NCI-H2196 treated with DMSO at 0.1 percent for 48 hours (cell line): ENCODE data around the gene PPA1.
"Not testable (repeated sequence)": the region's sequence is repeated elsewhere in the genome, so short reads cannot be mapped to it uniquely, and the experiment has no call there.

Experiments
- DNase-seq: peaks from one replicate; lab custom pipeline; 2025; ENCODE audit not compliant: unreplicated experiment; lab: John Stamatoyannopoulos, UW

PPA1 gene

DNA sequence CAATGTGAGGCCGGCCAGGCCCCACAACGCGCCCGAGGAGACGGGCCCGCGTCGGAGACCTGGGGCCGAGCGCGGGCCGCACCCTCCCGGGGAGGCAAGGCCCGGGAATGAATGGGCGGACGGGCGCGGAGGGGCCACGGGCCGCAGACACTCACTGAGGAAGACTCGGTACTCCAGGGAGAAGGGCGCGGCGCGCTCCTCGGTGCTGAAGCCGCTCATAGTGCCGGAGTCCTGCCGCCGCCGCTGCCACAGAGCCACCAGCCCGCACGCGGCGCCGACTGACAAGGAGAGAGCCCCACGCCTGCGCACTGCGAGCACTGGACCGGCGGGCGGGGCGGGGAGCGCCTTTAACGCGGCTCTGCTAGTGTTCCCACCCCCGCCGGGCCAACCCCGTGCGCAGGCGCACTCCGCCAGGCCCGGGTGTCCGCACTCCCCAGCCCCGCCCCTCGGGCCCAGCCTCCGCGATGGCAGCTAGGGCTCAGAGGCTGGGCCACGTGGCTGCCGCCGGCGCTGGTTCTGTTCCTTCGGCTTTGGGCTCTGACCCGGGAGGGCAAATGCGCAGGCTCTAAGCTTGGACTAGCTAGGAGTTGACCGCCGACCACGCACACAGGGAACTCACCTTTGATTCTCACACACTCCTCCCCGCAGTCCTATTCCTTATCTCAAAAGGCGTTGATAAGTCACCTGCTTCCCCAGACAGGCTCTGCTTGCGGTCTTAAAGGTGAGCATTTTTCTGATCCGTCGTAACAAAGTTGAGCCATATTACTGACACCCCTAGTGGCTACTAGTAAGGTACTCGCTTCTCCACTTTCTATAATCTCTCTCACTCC, at the start of gene PPA1:
Gene PPA1, minus strand, starts transcription at position 321 of the 830 bp plus-strand sequence. Its CDS starts 102 bp downstream, at position 219.
- peak; percentile 70 for DNase-seq

DNA sequence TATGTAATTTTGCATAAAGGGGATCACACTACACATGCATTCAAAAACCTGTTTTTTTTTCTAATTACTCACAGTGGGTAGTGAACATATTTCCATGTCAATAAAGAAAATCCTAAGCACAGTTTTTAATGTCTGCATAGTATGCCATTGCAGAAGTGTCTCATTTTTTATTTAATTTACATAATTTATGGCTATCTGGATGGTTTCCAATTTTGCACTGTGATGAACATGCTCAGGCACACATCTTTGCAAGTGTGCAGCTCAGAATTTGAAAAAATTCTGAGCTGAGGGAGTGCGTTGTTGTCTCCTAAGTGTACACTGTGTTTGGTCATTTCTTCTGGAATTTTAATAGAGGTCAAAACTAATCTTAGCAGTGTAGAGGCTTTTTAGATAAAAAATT, 48.4 kb upstream of the PPA1 start:
- no peak for DNase-seq

DNA sequence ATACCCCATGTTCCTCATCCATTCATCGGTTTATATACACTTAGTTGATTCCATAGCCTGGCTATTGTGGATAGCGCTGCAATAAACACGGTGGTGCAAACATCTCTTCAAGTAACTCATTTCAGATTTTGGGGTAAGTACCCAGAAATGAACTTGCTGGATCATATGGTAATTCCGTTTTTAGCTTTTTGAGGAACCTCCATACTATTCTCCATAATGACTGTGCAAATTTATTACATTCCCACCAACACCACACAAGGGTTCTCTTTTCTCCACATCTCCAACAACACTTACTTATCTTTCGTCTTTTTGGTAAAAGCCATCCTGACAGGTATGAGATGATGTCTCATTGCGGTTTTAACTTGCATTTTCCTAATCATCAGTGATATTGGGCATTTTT, 46.9 kb upstream of the PPA1 start:
- no peak for DNase-seq

DNA sequence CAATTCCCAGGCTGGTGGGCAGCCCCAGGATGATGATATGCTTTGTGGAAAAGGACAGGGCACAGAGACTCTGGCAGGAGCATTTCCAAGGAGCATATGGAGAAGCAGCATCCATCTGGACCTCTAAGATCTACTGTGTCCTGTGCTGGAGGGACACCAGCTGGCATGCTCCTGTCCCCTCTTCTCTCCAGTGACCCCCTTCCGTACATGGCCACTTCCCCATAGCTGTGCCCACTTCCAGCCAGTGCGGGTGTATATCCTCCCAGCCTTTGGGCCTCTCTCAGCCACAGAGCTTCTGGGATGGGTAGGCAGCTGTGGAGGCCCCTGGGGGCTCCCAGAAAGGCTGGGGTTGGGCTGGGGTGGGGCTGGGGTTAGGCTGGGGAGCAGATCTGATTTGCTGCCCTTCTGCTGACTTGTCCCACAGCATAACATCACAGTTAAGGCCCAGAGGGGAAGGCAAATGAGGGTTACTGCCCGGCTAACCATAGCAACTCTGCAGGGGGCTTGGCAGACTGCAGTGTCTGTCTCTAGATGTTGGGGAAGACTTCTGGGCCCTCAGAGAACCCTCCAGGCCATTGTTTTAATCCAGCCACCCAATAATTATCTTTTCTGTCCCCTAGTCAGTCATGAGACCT, 44.3 kb upstream of the PPA1 start:
- DNase-seq: no peak

DNA sequence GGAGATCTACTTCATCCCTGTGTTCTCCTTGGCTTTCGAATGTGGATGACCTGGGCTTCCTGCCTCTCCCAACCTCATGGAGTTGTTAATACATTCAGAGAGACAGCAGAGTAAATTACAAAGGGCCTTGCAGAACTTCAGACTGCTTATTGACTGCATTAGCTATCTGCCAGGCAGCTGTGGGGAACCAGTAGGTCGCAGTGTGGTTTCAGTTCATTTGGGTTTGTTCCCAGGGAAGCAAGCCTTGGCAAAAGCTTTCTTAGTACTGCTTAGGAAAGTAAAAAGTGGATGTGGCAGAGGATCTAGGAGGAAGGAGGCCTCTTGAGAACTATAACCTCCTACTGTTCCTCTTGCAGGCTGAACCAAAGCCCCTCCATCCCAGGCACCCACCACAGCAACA, 41.4 kb upstream of the PPA1 start:
- DNase-seq: no peak

DNA sequence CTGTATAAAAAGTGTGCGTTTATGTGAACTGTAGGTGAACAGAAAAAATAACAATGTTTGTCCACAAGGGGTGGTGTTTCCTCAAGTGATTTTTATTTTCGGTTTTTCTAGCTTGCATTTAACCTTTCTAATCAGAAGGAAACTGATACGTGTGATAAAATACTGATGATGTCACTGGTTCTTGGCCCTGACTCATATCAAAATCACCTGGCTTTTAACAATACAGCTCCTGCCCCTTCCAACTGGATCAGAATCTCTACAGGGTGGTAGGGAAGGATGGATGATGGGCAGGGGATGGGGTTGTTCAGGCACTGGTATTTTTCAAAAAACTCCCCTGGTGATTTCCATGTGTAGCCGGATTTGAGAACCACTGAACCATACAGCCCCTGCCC, 39.7 kb upstream of the PPA1 start:
- peak; percentile 18 for DNase-seq

DNA sequence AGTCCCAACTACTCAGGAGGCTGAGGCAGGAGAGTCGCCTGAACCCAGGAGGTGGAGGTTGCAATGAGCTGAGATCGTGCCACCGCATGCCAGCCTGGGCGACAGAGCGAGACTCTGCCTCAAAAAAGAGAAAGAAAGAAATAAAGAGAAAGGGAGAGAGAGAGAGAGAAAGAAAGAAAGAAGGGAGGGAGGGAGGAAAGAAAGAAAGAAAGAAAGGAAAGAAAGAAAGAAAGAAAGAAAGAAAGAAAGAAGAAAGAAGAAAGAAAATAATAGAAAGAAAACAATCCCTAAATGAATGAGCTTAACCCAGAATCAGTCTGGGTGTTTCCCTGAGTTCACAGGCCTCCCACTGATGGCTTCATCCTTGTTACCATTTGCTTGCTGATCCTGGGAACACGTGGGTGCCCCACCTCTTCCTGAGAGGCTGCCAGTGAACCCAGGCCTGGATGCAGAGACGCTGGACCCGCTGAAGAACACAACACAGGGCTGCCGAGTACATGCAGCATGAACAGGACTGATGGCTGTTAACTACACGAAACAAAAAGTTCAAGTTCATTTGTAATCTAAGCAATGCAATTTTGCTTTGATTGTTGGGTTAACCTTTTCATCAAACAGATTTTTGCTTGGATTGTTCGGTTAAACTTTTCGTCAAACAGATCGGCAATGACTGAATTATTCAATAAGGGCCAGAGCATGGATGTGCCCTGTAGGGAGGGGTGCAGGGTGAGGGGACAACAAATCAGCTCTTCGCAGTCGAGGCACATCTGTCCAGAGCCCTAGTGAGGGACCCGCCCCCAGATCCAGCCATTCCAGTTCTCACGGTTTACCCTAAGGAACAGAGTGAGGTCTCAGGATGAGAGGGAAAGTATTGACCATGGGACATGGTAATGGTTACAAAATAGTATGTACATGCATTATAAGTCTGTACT, 39.0 kb upstream of the PPA1 start:
- DNase-seq: no peak

DNA sequence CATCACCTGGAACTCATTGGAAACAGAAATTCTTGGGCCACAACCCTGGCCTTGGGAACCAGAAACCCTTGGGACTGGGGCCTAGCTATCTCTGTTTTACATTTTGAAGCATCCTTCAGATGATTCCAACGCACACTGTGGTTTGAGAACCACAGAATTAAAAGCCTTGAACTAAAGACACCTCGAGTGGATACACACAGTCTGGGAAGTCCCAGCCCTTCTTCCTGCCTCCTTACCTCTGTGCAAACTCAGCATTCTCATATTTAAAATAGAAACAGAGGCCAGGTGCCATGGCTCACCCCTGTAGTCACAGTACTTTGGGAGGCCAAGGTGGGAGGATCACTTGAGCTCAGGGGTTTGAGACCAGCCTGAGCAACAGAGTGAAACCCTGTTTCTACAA, 37.7 kb upstream of the PPA1 start:
- no peak for DNase-seq

DNA sequence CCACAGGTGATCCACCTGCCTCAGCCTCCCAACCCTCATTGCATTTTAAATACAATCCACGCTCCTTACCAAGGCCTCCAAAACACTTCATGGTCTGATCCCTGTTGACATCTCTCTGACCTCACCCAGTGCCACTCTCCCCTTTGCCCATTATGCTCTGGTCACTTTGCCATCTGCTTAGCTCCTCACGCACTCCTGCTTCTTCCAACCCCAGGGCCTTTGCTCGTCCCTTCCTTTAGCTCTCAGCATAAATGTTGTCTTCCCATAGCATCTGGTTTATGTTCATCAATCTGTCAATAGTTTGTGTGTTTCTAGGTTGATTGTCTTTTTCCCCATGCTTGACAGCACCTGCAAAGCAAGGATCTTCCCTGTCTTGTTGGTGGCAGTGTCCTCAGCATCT, 36.5 kb upstream of the PPA1 start:
- DNase-seq: no peak

DNA sequence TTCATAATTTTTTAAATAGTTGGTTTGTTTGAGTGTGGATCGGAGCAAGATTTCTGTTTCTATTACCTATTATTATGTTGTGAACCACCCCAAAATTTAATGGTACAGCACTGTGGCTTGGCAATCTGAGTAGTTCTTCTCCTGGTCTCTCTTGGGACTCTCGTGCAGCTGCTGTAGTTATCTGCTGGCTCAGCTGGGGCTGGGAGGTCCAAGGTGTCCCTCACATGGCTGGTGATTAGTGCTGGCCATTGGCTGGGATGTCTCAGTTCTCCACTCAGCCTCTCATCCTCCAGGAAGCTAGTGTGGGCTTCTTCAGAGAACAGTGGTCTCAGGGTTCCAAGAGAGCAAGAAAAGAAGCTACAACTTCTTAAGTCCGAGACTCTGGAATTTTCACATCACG, 35.1 kb upstream of the PPA1 start:
- no peak for DNase-seq

DNA sequence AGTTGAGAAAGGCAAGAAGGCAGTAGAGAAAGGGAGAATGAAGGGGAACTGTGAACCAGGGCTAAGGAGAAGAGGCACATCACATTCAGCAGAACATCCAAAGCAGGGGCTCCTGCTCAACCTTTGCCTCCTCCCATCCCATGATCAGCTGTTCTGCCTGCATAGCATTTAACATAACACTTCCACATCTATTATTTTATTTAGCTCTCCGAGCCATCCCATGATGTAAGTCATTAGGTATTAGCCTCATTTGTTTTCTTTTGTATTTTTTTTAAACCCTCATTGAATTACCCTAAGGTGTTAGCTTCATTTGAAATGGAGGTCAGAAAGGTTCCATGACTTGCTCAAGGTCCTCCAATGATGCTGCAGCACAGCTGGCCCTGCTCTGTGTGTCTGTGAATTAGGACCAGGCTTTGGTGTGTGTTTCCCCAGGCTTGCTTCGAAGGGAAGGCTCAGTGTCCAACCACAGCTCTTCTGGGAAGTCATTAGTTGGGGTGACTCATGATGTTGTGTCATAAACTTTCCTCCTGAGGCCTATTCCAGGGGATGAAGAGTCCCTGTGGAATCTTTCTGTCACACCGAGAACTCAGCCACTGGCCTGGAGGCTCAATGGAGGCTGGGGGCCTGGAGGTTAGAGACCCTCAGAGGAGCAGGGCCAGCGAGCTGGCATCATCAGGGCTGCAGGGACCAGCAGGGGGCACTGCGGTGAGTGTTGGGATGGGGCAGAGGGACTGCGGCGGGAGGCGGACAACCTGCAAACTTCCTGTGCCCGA, 34.1 kb upstream of the PPA1 start:
- no peak for DNase-seq

DNA sequence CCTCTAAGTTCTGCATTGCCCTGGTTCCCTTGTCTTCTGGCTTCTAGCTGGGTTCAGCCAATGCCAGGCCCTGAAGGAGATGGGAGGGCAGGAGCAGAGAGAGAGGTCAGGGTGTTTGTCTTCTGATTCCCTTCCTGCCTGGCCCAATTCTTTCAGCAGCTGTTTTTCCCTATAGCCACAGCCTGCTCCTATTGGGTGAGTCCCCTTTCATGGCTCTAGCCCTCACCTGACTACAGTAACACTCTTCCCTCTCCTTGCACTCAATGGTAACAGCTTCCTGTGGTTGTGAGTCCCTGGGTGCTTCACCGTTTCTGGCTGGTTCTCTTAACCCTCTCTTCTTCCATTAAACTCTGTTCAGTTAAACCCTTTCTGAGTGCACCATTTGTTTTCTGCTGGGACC, 33.5 kb upstream of the PPA1 start:
- no peak for DNase-seq

DNA sequence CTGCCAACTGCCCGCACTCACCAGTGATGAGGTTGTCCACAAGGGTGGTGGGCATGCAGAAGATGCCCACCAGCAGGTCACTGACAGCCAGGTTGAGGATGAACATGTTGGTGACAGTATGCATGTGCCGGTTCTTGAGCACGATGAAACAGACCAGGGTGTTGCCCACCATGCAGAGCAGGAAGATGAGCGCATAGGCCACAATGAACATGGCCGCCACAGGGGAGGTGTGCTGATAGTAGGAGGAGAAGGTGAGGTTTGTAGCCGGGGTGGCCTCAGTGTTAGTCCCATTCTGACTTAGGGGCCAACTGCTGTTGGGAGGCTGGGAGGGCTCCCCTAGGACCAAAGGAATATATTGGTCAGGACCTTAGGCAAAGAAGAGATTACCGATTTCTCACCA, 32.8 kb upstream of the PPA1 start:
- DNase-seq: no peak

DNA sequence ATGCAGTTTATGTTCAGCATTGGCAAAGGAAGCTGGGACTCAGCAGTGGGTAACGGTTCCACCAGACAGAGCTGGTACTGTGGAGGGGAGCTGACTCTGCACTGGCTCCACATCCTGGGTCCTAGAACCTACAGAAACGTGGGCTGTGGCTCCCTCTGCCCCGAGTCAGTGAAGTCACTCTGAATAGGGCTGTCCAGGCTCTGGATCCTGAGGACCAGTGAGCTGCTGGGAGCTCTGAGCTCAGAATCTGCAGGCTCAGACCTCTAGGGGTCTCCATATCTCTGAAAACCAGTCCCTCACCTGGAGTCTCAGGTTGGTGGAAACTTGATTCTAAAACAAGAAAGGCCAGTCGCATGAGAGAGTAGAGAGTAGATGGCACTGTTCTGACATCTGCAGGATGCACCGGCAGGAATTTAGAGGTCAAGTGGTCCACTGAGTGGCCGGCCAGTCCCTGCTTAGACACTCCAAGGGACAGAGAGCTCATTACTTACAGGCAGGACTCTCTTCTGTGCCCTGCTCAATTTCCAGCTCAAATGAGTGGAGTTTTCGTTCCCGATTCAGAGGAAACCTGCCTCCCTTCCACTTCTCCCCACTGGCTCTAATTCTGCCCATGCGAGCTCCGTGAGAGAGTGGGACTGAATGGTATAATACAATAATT, 31.9 kb upstream of the PPA1 start:
- peak; percentile 8 for DNase-seq

DNA sequence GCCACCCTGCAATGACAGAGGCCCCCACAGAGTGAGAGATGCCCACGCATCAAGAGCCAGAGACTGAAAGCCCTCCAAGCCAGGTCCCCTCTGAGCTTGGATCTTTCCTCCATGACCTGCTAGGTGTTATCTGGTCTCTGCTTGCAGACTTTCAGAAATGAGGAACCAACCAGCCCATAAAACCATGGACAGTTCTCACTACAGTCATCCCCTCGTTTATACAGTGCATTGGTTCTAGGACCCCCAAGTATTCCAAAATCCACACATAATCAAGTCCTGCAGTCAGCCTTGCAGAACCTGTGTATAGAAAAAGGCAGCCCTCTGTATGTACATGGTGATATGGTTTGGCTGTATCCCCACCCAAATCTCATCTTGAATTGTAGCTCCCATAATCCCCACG, 27.5 kb upstream of the PPA1 start:
- DNase-seq: no peak

DNA sequence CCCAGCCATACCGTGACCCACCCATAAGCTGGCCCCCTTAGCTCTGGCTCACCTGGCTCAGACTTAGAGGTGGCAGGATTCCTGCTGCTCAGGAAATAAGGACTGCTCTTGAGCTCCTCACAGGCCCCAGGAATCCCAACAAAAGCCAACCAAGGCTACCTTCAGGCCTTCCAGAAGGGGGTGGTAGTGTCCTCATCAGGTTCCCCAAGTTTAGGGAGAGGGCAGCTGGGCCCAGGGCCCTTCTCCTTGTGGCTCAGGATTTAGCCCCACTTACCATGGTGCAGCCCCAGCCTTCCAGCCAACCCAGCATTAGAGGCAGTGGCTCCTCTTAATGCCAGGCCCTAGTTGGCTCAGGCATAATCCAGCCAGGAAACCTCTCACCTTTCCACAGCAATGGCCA, 27.0 kb upstream of the PPA1 start:
- DNase-seq: no peak

DNA sequence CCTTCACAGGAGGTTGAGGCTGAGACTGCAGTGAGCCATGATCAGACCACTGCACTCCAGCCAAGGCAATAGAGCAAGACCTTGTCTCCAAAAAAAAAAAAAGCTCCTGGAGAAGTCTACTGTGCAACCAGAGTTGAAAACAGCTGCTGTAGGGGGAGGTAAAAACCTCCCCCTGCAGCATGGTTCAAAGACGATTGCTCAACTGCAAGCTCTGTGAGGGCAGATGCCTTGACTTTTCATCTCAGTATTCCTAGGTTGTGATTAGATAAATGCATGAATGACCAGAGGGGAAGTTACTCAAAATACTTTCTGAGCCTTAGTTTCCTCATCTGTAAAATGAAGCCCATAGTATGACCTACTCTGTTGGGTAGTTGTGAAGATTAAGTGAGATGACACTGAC, 25.0 kb upstream of the PPA1 start:
- DNase-seq: no peak

DNA sequence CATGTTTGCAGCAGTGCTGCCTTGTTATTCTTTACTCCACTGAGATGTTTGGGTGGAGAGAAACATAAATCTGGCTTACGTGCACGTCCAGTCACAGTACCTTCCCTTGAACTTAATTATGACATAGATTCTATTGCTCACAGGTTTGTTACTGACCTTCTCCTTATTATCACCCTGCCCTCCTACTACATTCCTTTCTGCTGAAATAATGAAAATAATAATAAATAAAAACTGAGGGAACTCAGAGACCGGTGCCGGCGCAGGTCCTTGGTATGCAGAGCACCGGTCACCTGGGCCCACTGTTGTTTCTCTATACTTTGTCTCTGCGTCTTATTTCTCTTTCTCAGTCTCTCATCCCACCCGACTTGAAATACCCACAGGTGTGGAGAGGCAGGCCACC, 24.6 kb upstream of the PPA1 start:
- DNase-seq: not testable (repeated sequence)

DNA sequence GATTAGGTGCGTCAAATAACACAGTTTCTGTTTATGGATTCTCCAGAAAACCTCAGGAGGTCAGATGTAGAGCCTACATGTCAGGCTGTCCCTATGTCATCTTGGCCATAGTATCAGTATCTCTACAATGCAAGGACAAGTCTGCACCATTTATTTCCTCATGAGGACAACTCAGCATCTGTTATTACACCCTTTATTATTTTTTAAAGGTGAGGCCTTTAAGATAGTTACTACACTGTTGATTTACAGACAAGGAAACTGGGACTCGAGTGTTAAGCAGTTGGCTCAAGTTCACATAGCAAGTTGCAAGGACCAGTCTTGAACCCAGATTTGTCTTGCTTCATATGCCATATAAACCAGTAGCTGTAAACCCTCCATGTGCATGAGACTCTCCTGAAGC, 23.2 kb upstream of the PPA1 start:
- DNase-seq: no peak
